Activated CD4-positive, alpha-beta T cell treated with anti-CD3 and anti-CD28 coated beads, Interleukin-2, amount 50 U/mL, for 24 hours (primary cell): ENCODE results near the gene SUN3.
"Not testable (repeated sequence)": the region's sequence is repeated elsewhere in the genome, so short reads cannot be mapped to it uniquely, and the experiment has no call there.

Source experiments
- DNase-seq, 2 donors: peaks; one replicate each; pipeline ENCODE4 v3.0.0-alpha.2; 2020; ENCODE audit warnings: low read depth in 1 of 2, low spot score in 1 of 2

The SUN3 gene

DNA sequence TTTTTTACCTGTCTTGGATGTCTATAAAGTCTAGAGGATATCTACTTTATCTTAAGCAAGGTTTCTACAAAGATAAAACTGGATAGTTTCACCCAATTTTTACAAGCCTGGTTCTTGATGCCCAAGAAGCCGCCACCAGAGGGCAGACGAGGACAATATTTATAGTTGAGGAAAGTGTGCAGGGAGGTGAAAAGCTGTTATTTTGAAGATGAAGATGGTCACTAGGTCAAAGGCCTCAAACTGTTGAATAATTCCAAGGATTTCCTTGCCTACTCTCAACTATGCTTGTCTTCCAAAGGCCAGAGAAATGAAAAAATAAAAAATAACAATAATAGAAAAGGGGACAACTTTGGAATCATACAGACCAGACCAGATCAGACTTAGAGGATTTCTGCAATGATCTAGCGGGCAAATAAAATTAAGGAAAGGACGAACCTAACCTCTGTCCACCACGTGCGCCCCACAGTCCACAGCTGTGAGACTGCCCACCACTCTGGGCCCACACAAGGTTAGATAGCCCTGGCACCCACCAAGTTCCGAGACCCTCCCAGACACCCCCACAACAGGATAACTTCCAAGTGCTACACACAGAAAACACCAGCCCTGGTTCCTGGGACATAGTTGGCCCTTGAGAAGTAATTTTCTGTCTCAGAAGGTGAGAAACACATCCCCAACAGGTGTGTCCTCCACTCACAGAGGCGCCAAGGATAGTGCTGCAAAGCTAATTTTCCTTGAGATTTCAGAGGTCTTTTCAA lies 83.5 kb downstream of the SUN3 start:
- DNase-seq, result peak; percentile 54 to 68

GRCh38 chr7:47944536-47945260 lies 84.2 kb downstream of the SUN3 start:
- no peak for DNase-seq

- DNase-seq, result no peak
These were observed 85.0 kb downstream of the SUN3 start for GRCh38 chr7:47943676-47944474.

DNA sequence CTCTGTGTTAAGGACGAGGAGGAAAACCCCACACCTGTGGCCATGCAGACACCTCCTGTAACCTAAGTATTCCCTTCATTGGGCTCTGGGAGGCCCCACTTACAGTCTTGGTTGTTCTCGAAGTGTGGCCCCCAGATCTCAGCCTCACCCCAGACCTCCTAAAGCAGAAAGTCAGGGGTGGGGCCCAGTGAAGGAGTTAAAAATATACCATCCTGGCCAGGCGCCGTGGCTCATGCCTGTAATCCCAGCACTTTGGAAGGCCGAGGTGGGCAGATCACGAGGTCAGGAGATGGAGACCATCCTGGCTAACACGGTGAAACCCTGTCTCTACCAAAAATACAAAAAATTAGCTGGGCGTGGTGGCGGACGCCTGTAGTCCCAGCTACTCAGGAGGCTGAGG lies 86.3 kb downstream of the SUN3 start:
- DNase-seq, result not testable (repeated sequence)

DNA sequence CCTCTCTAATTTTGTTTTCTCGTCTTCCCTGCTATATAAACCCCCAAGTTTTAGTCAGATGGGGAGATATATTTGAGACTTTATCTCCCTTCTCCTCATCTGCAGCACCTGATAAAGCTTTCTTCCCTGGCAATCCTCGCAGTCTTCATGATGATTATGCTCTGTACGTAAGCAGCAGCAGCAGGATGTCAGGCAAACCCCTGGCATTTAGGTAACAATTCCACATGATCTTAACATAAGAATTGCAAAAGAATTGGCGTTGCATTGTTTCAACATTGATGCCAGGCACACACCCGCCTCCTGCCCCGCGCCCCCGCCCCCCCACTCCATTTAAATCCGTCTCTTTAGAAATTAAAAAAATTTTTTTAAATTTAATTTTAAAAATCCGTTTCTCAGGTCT lies 86.8 kb downstream of the SUN3 start:
- DNase-seq, result no peak

GRCh38 chr7:47941136-47941844 lies 87.6 kb downstream of the SUN3 start:
- DNase-seq, result no peak

DNA sequence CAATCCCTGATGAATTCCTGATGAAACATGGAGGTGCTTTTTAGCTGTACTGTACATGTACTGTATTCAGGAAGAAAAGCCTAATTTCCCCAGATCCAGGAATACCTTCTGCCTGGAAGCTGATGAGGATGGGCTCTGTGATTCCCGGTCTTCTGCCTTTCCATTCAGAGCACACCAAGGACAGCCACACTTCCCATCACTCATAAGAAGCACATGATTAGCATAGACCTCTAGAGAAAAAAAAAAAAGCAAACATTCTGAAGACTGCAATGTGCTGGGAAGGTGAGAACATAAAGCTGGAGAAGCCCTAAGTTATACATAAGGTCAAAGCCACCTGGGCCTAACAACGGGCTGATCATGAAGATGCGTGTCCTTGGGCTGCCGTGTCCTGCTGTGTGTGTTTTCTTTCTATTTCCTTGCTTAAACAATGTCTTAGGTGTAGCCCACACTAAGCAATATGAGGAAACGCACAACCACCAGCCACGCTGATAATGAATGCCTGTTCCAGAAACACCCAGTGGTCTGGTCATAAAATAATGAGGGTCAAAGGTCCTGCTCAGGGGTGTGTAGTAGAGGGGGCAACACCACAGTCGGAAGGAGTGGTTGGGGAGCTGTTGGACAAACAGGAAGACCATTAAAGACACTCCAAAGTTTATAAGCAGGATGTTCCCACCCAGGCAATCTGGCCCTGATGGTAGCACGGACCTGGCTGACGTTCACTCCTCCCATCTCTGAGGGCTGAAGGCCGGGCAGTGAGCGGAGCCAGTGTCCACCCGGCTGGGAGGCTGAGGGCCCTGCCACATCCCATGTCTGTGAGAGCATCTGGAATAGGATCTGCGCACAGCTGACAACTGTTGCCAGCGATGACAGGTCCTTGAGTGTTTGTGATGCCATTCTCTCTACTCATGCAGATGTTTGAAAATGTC lies 88.6 kb downstream of the SUN3 start:
- DNase-seq, result no peak

DNA sequence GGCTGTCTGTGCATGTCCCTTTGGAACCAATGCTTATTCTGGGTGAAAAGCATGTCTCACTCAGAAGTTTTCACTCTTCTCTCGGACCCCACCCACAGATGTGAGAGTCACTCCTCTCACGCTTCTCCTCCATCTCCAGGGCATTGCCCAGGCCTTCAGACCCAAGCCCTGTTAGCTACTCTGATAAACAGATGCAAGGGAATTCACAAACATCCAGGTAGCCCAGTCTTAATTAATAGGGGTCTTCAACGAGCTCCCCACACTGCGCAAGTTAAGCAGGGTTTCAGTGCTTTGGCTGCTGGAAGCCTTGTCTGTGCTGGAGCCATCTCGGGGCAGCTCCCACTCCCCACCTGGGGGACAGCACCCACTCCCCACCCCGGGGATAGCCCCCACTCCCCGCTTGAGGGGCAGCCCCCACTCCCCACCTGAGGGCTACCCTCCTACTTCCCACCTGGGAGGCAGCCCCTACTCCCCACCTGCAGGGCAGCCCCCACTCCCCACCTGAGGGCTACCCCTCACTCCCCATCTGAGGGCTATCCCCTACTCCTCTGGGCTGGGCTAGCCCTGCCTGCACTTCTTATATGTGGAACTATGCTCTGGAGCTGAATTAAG lies 89.4 kb downstream of the SUN3 start:
- no peak for DNase-seq

DNA sequence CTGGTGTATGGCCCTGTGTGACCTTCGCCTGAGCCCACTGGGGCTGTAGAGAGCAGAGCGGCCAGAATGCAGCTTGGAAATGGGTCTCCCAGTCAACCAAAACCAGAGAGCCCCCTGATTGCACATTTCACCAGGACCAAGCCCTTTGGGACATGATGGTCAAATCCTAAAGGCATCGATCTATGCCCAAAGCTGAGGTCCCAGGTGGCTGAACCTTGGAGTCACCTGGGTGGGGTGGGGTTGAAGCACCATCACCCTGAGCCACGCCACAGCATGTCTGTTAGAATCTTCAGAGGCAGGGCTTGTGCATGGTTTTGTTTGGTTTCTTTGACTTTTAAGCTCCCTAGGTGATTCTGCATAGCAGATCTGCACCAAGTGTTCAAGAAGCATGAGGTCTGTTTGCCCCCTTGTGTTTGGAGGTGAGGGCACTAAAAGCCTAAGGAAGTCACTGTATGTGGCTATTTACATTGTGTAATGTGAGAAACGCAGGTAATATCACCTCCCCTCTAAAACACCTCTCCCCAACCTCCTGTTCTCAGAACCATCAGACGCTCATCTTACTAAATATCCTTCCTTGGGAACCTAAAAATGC lies 90.2 kb downstream of the SUN3 start:
- no peak for DNase-seq

- no peak for DNase-seq
These were observed 91.0 kb downstream of the SUN3 start for GRCh38 chr7:47937711-47938573.
